GM12872 (cell line): ENCODE measurements around the gene NKD1.

Source experiments
- CTCF ChIP-seq: IDR thresholded peaks from 3 replicates; pipeline ENCODE4 v1.5.1; 2011; ENCODE audit warnings: low read depth, mild to moderate bottlenecking, low read length, moderate library complexity; ENCODE audit not compliant: insufficient read depth

Gene NKD1

GRCh38 chr16:50550866-50551641, 2.9 kb downstream of the NKD1 start:
- TF ChIP-seq CTCF, result no peak

- no peak for TF ChIP-seq CTCF
Measured at GRCh38 chr16:50552476-50553101, 4.4 kb downstream of the NKD1 start.

GRCh38 chr16:50553182-50553710, 5.0 kb downstream of the NKD1 start:
- no peak for TF ChIP-seq CTCF

GRCh38 chr16:50553731-50554360, 5.7 kb downstream of the NKD1 start:
- no peak for TF ChIP-seq CTCF

GRCh38 chr16:50555269-50555875, 7.2 kb downstream of the NKD1 start:
- no peak for TF ChIP-seq CTCF

- TF ChIP-seq CTCF, result no peak
Measured at GRCh38 chr16:50555952-50556673, 7.9 kb downstream of the NKD1 start.
